GM06990 (cell line): ENCODE measurements around the gene ATP1A3.
A peak's percentile ranks its signal among the peaks of the same experiment; 100 is the strongest.

Source experiments
- DNase-seq: peaks from one replicate; pipeline ENCODE4 v3.0.0-alpha.2; 2011; ENCODE audit not compliant: insufficient read length; ENCODE audit errors: extremely low read depth
- H3K27me3 ChIP-seq: replicated peaks from 2 replicates; pipeline ENCODE4 v1.6.0; 2011; ENCODE audit warnings: low read length; ENCODE audit not compliant: control insufficient read depth, insufficient read depth
- H3K36me3 ChIP-seq: 2 replicates; pipeline ENCODE4 v1.5.1; 2011; ENCODE audit warnings: low read length; ENCODE audit not compliant: control insufficient read depth, insufficient read depth
- H3K4me3 ChIP-seq: replicated peaks from 2 replicates; pipeline ENCODE4 v1.5.1; 2011; ENCODE audit warnings: low read depth, mild to moderate bottlenecking, control low read depth, low read length
- TF ChIP-seq, protein P1 (sequence below): IDR thresholded peaks from 2 replicates; pipeline ENCODE4 v1.5.1; 2011; ENCODE audit warnings: low read length, control low read depth, mild to moderate bottlenecking, inconsistent platforms; ENCODE audit not compliant: insufficient read depth, poor library complexity, severe bottlenecking

Gene ATP1A3

DNA sequence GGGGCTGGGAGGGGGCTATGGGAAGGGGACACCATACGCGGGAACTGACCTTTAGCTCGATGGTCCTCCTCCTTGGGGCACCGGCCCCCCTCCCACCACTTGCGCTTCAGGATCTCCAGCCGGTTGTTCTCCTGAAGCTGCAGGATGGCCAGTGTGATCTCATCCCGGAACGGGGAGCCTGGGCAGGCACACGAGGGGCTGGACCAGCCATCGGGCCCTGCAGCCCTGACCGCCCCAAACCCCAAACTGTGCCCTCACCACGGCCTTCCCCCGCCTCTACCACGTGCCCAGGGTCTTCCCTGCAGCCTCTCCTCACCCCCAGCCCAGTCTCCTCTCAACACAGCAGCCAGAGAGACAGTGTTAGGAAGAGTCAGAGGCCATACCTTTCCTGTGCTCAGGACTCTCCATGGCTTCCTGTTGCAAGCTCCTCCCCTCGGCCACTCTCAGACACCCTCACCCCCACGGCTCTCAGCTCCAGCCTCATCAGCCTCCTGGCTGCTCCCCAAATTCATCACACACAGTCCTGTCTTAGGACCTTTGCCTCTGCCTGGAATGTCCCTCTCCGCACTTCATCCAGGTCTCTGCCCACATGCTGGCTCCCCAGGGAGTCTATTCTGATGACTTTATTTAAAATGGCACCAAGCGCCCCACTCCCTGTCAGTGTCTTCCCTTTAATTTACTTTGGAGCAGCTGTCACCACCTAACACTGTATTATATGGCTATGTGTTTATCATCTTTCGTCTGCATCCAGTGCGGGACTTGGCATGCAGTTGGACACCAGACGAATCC lies 9.7 kb upstream of the ATP1A3 start:
- TF ChIP-seq, protein P1, sequence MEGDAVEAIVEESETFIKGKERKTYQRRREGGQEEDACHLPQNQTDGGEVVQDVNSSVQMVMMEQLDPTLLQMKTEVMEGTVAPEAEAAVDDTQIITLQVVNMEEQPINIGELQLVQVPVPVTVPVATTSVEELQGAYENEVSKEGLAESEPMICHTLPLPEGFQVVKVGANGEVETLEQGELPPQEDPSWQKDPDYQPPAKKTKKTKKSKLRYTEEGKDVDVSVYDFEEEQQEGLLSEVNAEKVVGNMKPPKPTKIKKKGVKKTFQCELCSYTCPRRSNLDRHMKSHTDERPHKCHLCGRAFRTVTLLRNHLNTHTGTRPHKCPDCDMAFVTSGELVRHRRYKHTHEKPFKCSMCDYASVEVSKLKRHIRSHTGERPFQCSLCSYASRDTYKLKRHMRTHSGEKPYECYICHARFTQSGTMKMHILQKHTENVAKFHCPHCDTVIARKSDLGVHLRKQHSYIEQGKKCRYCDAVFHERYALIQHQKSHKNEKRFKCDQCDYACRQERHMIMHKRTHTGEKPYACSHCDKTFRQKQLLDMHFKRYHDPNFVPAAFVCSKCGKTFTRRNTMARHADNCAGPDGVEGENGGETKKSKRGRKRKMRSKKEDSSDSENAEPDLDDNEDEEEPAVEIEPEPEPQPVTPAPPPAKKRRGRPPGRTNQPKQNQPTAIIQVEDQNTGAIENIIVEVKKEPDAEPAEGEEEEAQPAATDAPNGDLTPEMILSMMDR, result no peak
- Histone ChIP-seq H3K27me3 (peaks cover 3% of the 10 kb centered on the region), H3K36me3 (no peaks in the 10 kb centered on the region), H3K4me3 (no peak overlapping the region)
- DNase-seq, result no peak

DNA sequence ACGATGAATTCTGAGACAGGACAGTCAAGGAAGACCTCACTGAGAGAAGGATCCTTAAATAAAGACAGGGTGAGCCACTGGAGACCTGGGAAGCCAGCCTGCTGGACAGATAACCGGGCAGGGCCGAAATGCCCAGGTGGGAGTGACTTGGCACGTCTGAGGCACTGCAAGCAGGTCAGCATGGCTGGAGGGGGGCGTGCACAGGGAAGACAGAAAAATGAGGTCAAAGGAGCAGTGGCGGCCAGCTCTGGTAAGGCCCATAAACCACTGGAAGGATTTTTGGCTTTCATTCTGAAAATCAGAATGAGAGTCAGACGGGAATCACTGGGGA lies 5.8 kb upstream of the ATP1A3 start:
- DNase-seq, result no peak
- H3K4me3 ChIP-seq, result no peak overlapping the region
- TF ChIP-seq, protein P1, result no peak
- H3K36me3 ChIP-seq, result no peaks in the 10 kb centered on the region
- peaks cover 7% of the 10 kb centered on the region for H3K27me3 ChIP-seq

DNA sequence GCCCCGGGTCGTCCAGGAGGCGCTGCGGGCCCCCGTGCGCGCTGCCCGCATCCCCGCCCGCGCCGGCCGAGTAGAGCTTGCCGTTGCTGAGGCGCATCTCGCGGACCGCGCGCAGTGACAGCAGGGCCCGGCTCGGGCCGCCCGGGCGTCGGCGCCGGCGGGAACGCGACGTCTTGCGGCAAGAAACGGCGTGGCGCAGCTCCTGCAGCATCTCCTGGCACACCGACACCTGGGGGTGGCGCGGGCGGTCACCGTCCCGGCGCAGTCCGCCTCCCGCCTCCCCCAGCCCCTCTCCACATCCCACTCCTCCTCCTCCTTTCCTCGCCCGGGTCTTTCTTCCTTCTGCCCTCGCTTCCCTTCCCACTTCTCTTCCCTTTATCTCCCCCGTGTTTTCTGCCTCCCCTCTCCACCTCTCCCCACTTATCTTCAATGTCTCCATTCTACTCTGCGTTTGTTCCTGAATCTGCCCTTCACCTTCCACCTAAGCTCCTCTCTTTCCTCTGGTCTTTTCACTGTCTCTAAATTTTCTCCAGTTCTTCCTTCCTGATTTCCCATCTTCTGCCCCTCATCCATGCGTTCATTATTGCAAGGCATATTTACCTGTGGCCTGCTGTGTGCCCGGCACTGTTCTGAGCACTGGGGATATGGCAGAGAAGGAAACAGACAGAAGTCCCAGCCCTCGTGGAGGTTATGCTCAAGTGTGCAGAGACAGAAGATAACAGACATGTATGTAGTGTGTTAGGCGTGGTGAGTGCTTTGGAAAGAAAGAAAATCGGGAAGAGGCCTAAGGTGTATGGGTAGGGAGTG lies 5.2 kb upstream of the ATP1A3 start:
- TF ChIP-seq, protein P1, result no peak
- H3K36me3 ChIP-seq, result no peaks in the 10 kb centered on the region
- DNase-seq, result no peak
- peaks cover 7% of the 10 kb centered on the region for H3K27me3 ChIP-seq
- no peak overlapping the region for H3K4me3 ChIP-seq

DNA sequence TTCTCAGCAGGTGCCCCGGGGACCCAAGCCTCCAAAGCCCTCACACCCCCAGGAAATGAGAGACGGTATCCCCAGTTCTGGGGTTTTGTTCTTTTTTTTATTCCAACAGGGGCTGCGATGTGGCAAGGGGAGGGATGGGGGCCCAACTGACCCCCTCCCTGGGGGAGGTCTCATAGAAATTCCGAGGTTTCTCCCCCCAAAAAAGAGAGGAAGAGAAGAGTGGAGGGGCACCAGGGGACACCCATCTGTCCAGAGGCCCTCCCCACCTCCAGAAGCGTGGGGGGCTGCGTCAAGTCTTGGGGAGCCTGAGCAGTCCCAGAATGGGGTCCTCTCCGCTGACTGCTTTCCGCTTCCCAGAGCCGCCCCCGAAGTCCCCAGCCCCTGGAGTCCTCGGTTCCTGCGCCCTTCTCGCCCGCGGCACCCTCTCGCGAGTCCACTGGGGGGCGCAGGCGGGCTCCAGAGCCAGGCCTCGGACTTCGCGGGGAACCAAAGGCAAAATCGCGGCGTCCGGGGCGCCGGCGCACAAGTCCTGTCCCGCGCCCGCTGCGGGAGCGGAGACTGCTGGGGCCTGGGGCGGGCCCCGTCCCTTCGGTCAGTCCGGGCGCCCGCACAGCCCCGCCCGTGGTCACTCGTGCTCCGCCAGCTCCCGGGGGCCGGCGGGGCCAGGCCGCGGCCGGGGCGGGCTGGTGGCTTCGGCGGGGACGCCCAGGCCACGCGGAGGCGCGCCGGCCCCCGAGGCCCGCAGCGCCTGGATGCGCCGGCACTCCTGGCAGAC lies 4.4 kb upstream of the ATP1A3 start:
- TF ChIP-seq, protein P1, result peak; percentile 76
- DNase-seq, result peak; percentile 41
- H3K27me3 ChIP-seq, result peaks cover 7% of the 10 kb centered on the region
- H3K36me3 ChIP-seq, result no peaks in the 10 kb centered on the region
- H3K4me3 ChIP-seq, result no peak overlapping the region

DNA sequence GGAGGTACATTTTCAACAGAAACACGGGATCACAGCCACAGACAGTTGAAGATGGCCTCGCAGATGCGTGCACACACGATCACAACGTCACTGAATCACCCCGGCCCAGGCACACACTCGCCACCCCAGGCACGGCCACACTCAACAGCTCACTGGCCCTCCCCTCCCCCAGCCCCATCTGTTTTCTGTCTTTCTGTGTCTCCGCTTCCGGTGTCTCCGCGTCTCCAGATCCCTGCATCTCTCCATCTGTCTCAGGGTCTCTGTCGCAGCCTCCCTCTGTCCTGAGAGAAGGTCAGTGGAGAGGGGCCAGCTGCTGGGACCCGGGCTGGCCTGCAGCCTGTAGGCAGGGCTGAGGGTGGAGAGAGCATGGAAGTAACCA lies 3.8 kb upstream of the ATP1A3 start:
- TF ChIP-seq, protein P1, result no peak
- no peak for DNase-seq
- no peaks in the 10 kb centered on the region for H3K36me3 ChIP-seq
- H3K4me3 ChIP-seq, result no peak overlapping the region
- H3K27me3 ChIP-seq, result peaks cover 7% of the 10 kb centered on the region
